Daoy (cell line): Measurements from ENCODE around the gene HMX3. TPM values are rescaled to one million over a fixed set of nuclear protein-coding genes. Genes with fewer than 3 reads are reported as not detected.
"Not testable (repeated sequence)": the region's sequence is repeated elsewhere in the genome, so short reads cannot be mapped to it uniquely, and the experiment has no call there.

ENCODE experiments used
- DNase-seq: peaks from one replicate; pipeline ENCODE4 v3.0.0-alpha.2; 2015; ENCODE audit warnings: low read depth
- total RNA-seq: library from RNA; depleted of rRNA; stranded (reverse); fragments of >200 nt; shearing (Covaris generic); gene quantifications from 2 replicates; pipeline ENCODE4 v1.2.3, GENCODE V29; 2014; rRNA removed

The HMX3 gene
- total RNA-seq, 1 experiment from 2014 or later, result 3.3 TPM

DNA sequence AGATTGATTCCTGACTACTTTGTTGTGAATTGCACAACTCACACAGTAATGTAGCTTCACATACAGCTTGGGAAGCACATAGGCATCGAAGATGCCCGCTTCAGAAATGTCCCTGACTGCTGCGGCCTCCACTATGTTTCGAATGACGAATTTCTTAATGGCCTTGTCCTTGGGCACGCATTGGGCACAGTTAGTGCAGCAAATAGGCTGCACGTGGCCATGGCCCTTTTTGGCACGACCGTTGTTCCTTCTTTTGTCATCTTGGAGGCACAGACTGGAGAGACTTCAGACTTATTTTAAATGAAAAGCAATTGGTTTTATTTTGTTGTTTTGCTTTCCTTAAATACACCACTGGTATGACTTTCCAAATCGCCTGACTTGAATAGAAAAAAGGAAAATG, 35.8 kb downstream of the HMX3 start:
- not testable (repeated sequence) for DNase-seq

DNA sequence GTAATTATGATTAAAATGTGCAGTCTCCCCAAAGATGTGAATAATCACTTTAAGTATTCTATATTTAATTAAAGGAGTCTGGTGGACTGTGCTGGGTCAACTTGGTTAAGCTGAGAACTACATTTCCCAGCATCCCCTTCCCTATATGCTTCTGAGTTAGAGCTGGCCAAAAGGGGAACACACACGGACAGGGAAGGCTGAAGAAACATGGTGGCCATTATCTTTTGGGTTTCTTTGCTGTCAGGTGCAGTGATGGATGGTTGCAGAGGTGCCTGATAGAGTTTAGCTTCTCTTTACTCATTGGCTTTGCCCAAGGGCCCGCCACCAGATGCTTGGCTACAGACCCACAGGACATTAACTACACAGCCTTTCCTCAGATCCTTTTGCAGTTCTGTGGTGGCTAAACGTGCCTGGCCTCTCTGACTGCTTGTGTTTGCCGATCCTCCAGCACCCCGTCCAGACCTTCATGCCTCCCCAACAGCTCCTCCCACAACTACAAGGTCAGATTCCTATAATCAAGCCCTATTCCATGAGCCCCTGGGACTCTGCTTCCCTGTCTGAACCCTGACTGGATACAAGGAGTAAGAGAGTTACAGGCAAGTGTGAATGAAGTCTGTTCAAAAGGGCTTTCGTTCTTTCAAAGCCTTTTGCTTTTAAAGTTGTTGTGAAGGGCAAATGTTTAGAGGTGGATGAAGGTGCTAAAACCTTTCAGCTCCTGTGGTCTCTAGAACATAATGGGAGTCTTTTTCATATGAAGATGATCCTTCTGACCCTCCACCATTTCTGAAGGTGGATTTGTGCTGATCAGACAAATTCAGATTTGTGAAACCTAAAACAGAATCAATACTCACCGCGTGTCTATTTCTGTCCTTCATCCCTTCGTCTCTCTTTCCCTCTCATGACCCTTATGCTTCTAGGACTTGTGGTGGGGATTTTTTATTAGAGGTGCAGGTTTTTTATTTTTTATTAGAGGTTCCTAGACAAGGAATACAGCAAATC, 39.9 kb downstream of the HMX3 start:
- no peak for DNase-seq

DNA sequence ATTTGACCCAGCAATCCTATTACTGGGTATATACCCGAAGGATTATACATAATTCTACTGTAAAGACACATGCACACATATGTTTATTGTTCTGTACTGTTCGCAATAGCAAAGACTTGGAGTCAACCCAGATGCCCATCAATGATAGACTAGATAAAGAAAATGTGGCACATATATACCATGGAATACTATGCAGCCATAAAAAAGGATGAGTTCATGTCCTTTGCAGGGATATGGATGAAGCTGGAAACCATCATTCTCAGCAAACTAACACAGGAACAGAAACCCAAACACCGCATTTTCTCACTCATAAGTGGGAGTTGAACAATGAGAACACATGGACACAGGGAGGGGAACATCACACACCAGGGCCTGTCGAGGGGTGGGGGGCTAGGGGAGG, 42.6 kb downstream of the HMX3 start:
- DNase-seq, result not testable (repeated sequence)

DNA sequence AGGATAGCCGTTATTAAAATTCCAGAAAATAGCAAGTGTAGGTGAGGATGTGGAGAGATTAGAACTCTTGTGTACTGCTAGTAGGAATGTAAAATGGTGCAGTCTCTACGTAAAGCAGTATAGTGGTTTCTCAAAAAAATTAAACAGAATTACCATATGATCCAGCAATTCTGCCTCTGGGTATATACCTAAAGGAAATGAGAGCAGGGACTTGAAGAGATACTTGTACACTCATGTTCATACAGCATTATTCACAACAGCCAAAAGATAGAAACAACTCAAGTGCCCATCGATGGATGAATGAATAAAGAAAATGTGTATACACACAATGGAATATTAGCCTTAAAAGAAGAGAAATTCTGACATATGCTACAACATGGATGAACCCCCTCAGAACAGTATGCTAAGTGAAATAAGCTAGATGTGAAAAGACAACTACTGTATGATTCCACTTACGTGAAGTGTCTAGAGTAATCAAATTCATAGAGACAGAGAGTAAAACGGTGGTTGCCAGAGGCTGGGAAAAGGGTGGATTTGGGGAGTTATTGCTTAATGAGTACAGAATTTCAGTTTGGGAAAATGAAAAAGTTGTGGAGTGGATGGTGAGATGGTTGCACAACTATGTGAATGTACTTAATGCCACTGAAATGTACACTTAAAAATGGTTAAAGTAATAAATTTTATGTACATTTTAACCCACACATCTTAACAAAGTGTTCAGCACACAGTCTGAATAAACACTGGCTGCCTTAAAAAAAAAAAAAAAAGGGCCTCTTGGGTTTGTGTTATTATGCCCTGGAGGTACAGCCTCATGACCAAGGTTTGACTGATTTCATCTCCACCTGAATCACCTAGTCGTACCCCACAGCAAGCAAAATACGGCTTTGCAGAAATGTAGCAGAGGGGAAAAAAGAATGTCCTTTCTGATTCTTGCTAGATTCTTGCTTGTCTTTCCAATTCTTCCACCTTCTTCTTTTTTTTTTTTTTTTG, 44.6 kb downstream of the HMX3 start:
- DNase-seq, result no peak

DNA sequence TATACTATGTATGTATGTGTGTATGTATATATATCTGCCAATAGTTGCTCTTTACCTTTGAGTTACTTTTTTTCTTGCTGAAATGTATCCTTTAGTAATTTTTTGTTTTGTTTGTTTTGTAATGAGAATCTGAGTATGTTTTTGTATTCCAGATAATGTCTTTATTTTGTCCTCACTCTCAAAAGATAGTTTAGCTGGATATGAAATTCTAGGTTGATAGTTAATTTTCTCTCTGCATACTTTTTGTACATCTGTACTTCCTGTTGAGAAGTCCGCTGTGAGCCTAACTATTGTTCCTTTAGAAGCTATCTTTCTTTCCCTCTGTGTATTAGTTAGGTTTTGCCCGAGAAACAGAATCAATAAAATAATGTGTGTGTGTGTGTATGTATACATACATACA, 48.0 kb downstream of the HMX3 start:
- DNase-seq, result no peak

DNA sequence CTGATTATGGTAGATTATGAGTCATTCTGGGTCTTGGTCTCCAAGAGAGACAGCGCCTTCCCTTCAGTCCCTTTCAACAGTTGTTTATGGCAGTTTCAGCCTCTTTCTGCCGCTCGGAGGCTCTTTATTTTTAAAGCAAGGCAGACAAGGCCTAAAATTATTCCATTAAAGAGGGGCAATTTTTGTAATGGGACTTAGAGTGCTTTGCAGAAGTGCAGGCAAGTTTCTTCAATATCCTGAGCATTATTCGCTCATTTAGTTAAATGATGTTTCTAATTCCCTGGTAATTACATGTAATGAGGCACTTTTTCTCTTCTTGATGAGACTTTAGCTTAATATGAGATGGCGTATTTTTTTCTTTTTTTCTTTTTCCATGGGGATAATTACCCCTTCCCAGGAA, 52.0 kb downstream of the HMX3 start:
- DNase-seq, result no peak

Other genes with a start within 250 kb of the HMX3 start
- not detected in 2 replicates for gene FAM24A, start 225.4 kb upstream of the HMX3 start, total RNA-seq
- gene C10orf88, start 181.7 kb upstream of the HMX3 start, total RNA-seq, result 4.1 and 6.7 TPM in 2 replicates
- gene PSTK, start 155.6 kb upstream of the HMX3 start, total RNA-seq, result 6.4 and 9.0 TPM in 2 replicates
- gene IKZF5, start 127.2 kb upstream of the HMX3 start, total RNA-seq, result 1.4 and 1.7 TPM in 2 replicates
- 2.9 and 8.3 TPM in 2 replicates for gene ACADSB, start 127.0 kb upstream of the HMX3 start, total RNA-seq
- gene HMX2, start 12.2 kb downstream of the HMX3 start, total RNA-seq, result 1.1 and 1.3 TPM in 2 replicates
- gene BUB3, start 18.4 kb downstream of the HMX3 start, total RNA-seq, result 381 and 482 TPM in 2 replicates